GM19395 (cell line): ENCODE measurements around the gene PHLDB3.

Experiments used
- ATAC-seq: cut with Tn5 transposase; IDR thresholded peaks from one replicate; pipeline ENCODE4 v1.9.1; 2021; ENCODE audit warnings: mild to moderate bottlenecking, moderate library complexity; ENCODE audit not compliant: unreplicated experiment

The PHLDB3 gene

GRCh38 chr19:43501661-43502418, 2.7 kb downstream of the PHLDB3 start:
- ATAC-seq, result no peak

GRCh38 chr19:43499042-43499441, 5.5 kb downstream of the PHLDB3 start:
- no peak for ATAC-seq

- ATAC-seq, result no peak
Observed at GRCh38 chr19:43498233-43498842, 6.2 kb downstream of the PHLDB3 start.

GRCh38 chr19:43496960-43497359, 7.6 kb downstream of the PHLDB3 start:
- ATAC-seq, result no peak

GRCh38 chr19:43495082-43495481, 9.5 kb downstream of the PHLDB3 start:
- no peak for ATAC-seq

GRCh38 chr19:43490759-43491158, 13.8 kb downstream of the PHLDB3 start:
- no peak for ATAC-seq

- ATAC-seq, result no peak
Observed at GRCh38 chr19:43489979-43490599, 14.5 kb downstream of the PHLDB3 start.

GRCh38 chr19:43489310-43489709, 15.2 kb downstream of the PHLDB3 start:
- no peak for ATAC-seq

GRCh38 chr19:43488179-43488578, 16.4 kb downstream of the PHLDB3 start:
- ATAC-seq, result no peak

- ATAC-seq, result no peak
Observed at GRCh38 chr19:43486412-43486811, 18.1 kb downstream of the PHLDB3 start.

GRCh38 chr19:43485951-43486350, 18.6 kb downstream of the PHLDB3 start:
- no peak for ATAC-seq

- no peak for ATAC-seq
Observed at GRCh38 chr19:43483281-43483680, 21.3 kb downstream of the PHLDB3 start.

GRCh38 chr19:43482193-43482592, 22.4 kb downstream of the PHLDB3 start:
- ATAC-seq, result no peak

- ATAC-seq, result no peak
Observed at GRCh38 chr19:43481701-43482100, 22.8 kb downstream of the PHLDB3 start.

GRCh38 chr19:43480574-43480973, 24.0 kb downstream of the PHLDB3 start:
- ATAC-seq, result no peak

- ATAC-seq, result no peak
Observed at GRCh38 chr19:43479961-43480561, 24.5 kb downstream of the PHLDB3 start.

GRCh38 chr19:43479226-43479625, 25.3 kb downstream of the PHLDB3 start:
- no peak for ATAC-seq

GRCh38 chr19:43478323-43478722, 26.2 kb downstream of the PHLDB3 start:
- ATAC-seq, result no peak

- no peak for ATAC-seq
Observed at GRCh38 chr19:43476606-43477005, 27.9 kb downstream of the PHLDB3 start.

- ATAC-seq, result peak; percentile 76
Observed at GRCh38 chr19:43474986-43475705, 29.4 kb downstream of the PHLDB3 start.

- no peak for ATAC-seq
Observed at GRCh38 chr19:43474487-43474886, 30.1 kb downstream of the PHLDB3 start.
